Measurements from ENCODE around the gene TPD52L2. TPM values are rescaled to one million over a fixed set of nuclear protein-coding genes. Genes with fewer than 3 reads are reported as not detected.

Gene TPD52L2
- total and polyA plus RNA-seq, 2 donors from 2014 or later, result 73.1 to 78.0 TPM

GRCh38 chr20:63920226-63920625, 55.2 kb downstream of the TPD52L2 start:
- intact Hi-C loops (cut with DNase I), result no loop called here
- Histone ChIP-seq H3K36me3 (ENCODE audit: control insufficient read depth in 2 of 3, insufficient read depth in 3 of 3, low read length in 3 of 3) (peaks cover 0 to 5% (median 0%) of the 10 kb centered on the region in 3 donors), H3K27me3 (ENCODE audit: control insufficient read depth, insufficient read depth, low read length) (no peaks in the 10 kb centered on the region), H3K27ac (ENCODE audit: low read depth in 2 of 2, low read length in 2 of 2) (no peak overlapping the region), H3K4me1 (ENCODE audit: control insufficient read depth in 2 of 3, insufficient read depth in 2 of 3, low read depth in 1 of 3, low read length in 3 of 3) (peaks cover 0 to 2% (median 0%) of the 10 kb centered on the region in 3 donors), H3K9me3 (ENCODE audit: control insufficient read depth in 2 of 3, insufficient read depth in 1 of 3, low read length in 3 of 3) (no peaks in the 10 kb centered on the region), H3K9ac (ENCODE audit: low read length in 3 of 3) (no peak overlapping the region), H3K4me3 (ENCODE audit: low read length in 3 of 3) (no peak overlapping the region)
- no peak for DNase-seq
- no peak for TF ChIP-seq CTCF (IDR thresholded peaks at IDR 0.05; ENCODE audit: borderline replicate concordance, extremely low read depth, insufficient read depth)
- FAIRE-seq, result no peak

DNA sequence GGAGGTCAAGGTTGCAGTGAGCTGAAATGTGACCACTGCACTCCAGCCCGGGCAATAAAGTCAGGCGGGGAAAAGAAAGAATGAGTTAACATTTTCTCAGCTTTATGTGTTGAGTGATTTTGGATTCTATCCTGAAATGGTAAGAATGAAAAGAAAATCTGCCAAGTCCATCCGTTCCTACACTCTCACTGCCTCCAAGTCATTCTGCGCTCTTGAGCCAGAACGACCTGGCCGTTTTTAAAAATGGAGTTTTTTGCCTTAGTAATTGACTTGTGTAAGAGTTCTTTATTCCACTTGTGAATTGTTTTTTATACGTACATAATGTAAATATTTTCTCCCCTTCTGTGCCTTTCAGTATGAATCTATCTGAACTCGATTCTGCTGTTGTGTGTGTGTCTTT, 58.6 kb downstream of the TPD52L2 start:
- intact Hi-C loops (cut with DNase I), result no loop called here

GRCh38 chr20:63924241-63924640, 59.2 kb downstream of the TPD52L2 start:
- no peaks in the 10 kb centered on the region for H3K9me3 ChIP-seq (ENCODE audit: control insufficient read depth in 2 of 3, insufficient read depth in 1 of 3, low read length in 3 of 3)
- no peak for TF ChIP-seq CTCF (IDR thresholded peaks at IDR 0.05; ENCODE audit: borderline replicate concordance, extremely low read depth, insufficient read depth)
- H3K4me3 ChIP-seq (ENCODE audit: low read length in 3 of 3), result no peak overlapping the region
- no peak overlapping the region for H3K27ac ChIP-seq (ENCODE audit: low read depth in 2 of 2, low read length in 2 of 2)
- FAIRE-seq (no peak), DNase-seq (no peak)
- H3K27me3 ChIP-seq (ENCODE audit: control insufficient read depth, insufficient read depth, low read length), result no peaks in the 10 kb centered on the region
- no peak overlapping the region for H3K9ac ChIP-seq (ENCODE audit: low read length in 3 of 3)
- intact Hi-C loops (cut with DNase I), result no loop called here
- H3K4me1 ChIP-seq (ENCODE audit: control insufficient read depth in 2 of 3, insufficient read depth in 2 of 3, low read depth in 1 of 3, low read length in 3 of 3), result peaks cover 0 to 5% (median 0%) of the 10 kb centered on the region in 3 donors
- H3K36me3 ChIP-seq (ENCODE audit: control insufficient read depth in 2 of 3, insufficient read depth in 3 of 3, low read length in 3 of 3), result peaks cover 0 to 13% (median 12%) of the 10 kb centered on the region in 3 donors

More for the DNA sequence above, 58.6 kb downstream of the TPD52L2 start:
- Histone ChIP-seq H3K27ac (ENCODE audit: low read depth in 2 of 2, low read length in 2 of 2) (no peak overlapping the region), H3K9me3 (ENCODE audit: control insufficient read depth in 2 of 3, insufficient read depth in 1 of 3, low read length in 3 of 3) (no peaks in the 10 kb centered on the region), H3K4me1 (ENCODE audit: control insufficient read depth in 2 of 3, insufficient read depth in 2 of 3, low read depth in 1 of 3, low read length in 3 of 3) (peaks cover 0 to 5% (median 0%) of the 10 kb centered on the region in 3 donors), H3K36me3 (ENCODE audit: control insufficient read depth in 2 of 3, insufficient read depth in 3 of 3, low read length in 3 of 3) (peaks cover 0 to 7% (median 7%) of the 10 kb centered on the region in 3 donors), H3K27me3 (ENCODE audit: control insufficient read depth, insufficient read depth, low read length) (no peaks in the 10 kb centered on the region), H3K4me3 (ENCODE audit: low read length in 3 of 3) (no peak overlapping the region), H3K9ac (ENCODE audit: low read length in 3 of 3) (no peak overlapping the region)
- TF ChIP-seq CTCF (IDR thresholded peaks at IDR 0.05; ENCODE audit: borderline replicate concordance, extremely low read depth, insufficient read depth), result no peak
- FAIRE-seq (no peak), DNase-seq (no peak)

GRCh38 chr20:63926298-63926697, 61.2 kb downstream of the TPD52L2 start:
- peaks cover 0 to 26% (median 12%) of the 10 kb centered on the region in 3 donors for H3K36me3 ChIP-seq (ENCODE audit: control insufficient read depth in 2 of 3, insufficient read depth in 3 of 3, low read length in 3 of 3)
- H3K27ac ChIP-seq (ENCODE audit: low read depth in 2 of 2, low read length in 2 of 2), result no peak overlapping the region
- no peak for TF ChIP-seq CTCF (IDR thresholded peaks at IDR 0.05; ENCODE audit: borderline replicate concordance, extremely low read depth, insufficient read depth)
- no peak overlapping the region for H3K9ac ChIP-seq (ENCODE audit: low read length in 3 of 3)
- peaks cover 0 to 5% (median 0%) of the 10 kb centered on the region in 3 donors for H3K4me1 ChIP-seq (ENCODE audit: control insufficient read depth in 2 of 3, insufficient read depth in 2 of 3, low read depth in 1 of 3, low read length in 3 of 3)
- intact Hi-C loops (cut with DNase I), result no loop called here
- DNase-seq, result no peak
- no peak for FAIRE-seq
- no peaks in the 10 kb centered on the region for H3K27me3 ChIP-seq (ENCODE audit: control insufficient read depth, insufficient read depth, low read length)
- no peaks in the 10 kb centered on the region for H3K9me3 ChIP-seq (ENCODE audit: control insufficient read depth in 2 of 3, insufficient read depth in 1 of 3, low read length in 3 of 3)
- no peak overlapping the region for H3K4me3 ChIP-seq (ENCODE audit: low read length in 3 of 3)
